GM18870 (cell line): ENCODE results near the gene SEMA6D.

ENCODE experiments used
- ATAC-seq: cut with Tn5 transposase; IDR thresholded peaks from one replicate; pipeline ENCODE4 v1.9.1; 2021; ENCODE audit warnings: moderate library complexity; ENCODE audit not compliant: unreplicated experiment

Gene SEMA6D

GRCh38 chr15:47717036-47717612, at the start of gene SEMA6D:
Gene SEMA6D (plus strand): TSS chr15:47717505. CDS start chr15:47759799, 42,294 bp downstream.
- ATAC-seq: no peak

GRCh38 chr15:47669221-47669620, 48.1 kb upstream of the SEMA6D start:
- ATAC-seq: no peak

GRCh38 chr15:47670365-47670764, 46.9 kb upstream of the SEMA6D start:
- no peak for ATAC-seq

GRCh38 chr15:47673232-47673761, 44.0 kb upstream of the SEMA6D start:
- ATAC-seq: no peak

- ATAC-seq: no peak
Observed at GRCh38 chr15:47674586-47675232, 42.6 kb upstream of the SEMA6D start.

- ATAC-seq: no peak
Observed at GRCh38 chr15:47675735-47676134, 41.6 kb upstream of the SEMA6D start.

- ATAC-seq: no peak
Observed at GRCh38 chr15:47678040-47678439, 39.3 kb upstream of the SEMA6D start.

- no peak for ATAC-seq
Observed at GRCh38 chr15:47682661-47683060, 34.6 kb upstream of the SEMA6D start.

GRCh38 chr15:47685141-47685870, 32.0 kb upstream of the SEMA6D start:
- no peak for ATAC-seq

GRCh38 chr15:47688573-47689086, 28.7 kb upstream of the SEMA6D start:
- ATAC-seq: no peak

GRCh38 chr15:47689660-47690059, 27.6 kb upstream of the SEMA6D start:
- ATAC-seq: no peak

- ATAC-seq: no peak
Observed at GRCh38 chr15:47691882-47692281, 25.4 kb upstream of the SEMA6D start.

- ATAC-seq: no peak
Observed at GRCh38 chr15:47696351-47696750, 21.0 kb upstream of the SEMA6D start.

- ATAC-seq: no peak
Observed at GRCh38 chr15:47705281-47705997, 11.9 kb upstream of the SEMA6D start.

GRCh38 chr15:47707391-47707790, 9.9 kb upstream of the SEMA6D start:
- no peak for ATAC-seq

GRCh38 chr15:47708161-47708980, 8.9 kb upstream of the SEMA6D start:
- no peak for ATAC-seq

- ATAC-seq: no peak
Observed at GRCh38 chr15:47711655-47712054, 5.7 kb upstream of the SEMA6D start.

- no peak for ATAC-seq
Observed at GRCh38 chr15:47715402-47715801, 1.9 kb upstream of the SEMA6D start.

GRCh38 chr15:47715856-47716445, 1.4 kb upstream of the SEMA6D start:
- no peak for ATAC-seq

GRCh38 chr15:47716516-47716915, 789 bp upstream of the SEMA6D start:
- no peak for ATAC-seq
